ENCODE results near the gene WNT3A.

DNA sequence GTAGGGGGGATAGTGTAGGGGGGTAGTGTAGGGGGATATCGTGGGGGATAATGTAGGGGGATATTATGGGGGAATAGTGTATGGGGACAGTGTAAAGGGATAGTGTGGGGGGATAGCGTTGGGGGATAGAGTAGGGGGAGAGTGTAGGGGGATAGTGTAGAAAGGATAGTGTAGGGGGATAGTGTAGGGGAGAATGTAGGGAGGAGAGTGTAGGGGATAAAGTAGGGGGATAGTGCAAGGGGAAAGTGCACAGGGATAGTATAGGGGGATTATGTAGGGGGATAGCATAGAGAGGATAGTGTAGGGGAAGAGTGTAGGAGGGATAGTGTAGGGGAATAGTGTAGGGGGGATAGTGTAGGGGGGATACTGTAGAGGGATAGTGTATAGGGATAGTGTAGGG, 63.4 kb downstream of the WNT3A start:
- TF ChIP-seq NR2C2 (CRISPR knock-in tag; IDR thresholded peaks at IDR 0.05) (no peak), NR2C2 (tag; IDR thresholded peaks at IDR 0.05) (no peak), FOS (IDR thresholded peaks at IDR 0.05; ENCODE audit: extremely low read depth, insufficient read length) (no peak), ZNF274 (IDR thresholded peaks at IDR 0.05; ENCODE audit: borderline replicate concordance, low read depth, low read length) (no peak), JUND (IDR thresholded peaks at IDR 0.05; ENCODE audit: borderline replicate concordance, low read depth, low read length) (no peak), JUND (tag; IDR thresholded peaks at IDR 0.05; ENCODE audit: borderline replicate concordance, low read depth, low read length) (no peak), EZH2 (IDR thresholded peaks at IDR 0.05; ENCODE audit: borderline replicate concordance, low read depth, low read length) (no peak), ZKSCAN3 (CRISPR knock-in tag; IDR thresholded peaks at IDR 0.05) (no peak), ZNF696 (CRISPR knock-in tag; conservative IDR thresholded peaks at IDR 0.05) (no peak), SRF (CRISPR knock-in tag; IDR thresholded peaks at IDR 0.05) (no peak), ZNF699 (CRISPR knock-in tag; IDR thresholded peaks at IDR 0.05; ENCODE audit: insufficient replicate concordance) (no peak), L3MBTL2 (IDR thresholded peaks at IDR 0.05) (no peak)
- TF ChIP-seq, protein P1, sequence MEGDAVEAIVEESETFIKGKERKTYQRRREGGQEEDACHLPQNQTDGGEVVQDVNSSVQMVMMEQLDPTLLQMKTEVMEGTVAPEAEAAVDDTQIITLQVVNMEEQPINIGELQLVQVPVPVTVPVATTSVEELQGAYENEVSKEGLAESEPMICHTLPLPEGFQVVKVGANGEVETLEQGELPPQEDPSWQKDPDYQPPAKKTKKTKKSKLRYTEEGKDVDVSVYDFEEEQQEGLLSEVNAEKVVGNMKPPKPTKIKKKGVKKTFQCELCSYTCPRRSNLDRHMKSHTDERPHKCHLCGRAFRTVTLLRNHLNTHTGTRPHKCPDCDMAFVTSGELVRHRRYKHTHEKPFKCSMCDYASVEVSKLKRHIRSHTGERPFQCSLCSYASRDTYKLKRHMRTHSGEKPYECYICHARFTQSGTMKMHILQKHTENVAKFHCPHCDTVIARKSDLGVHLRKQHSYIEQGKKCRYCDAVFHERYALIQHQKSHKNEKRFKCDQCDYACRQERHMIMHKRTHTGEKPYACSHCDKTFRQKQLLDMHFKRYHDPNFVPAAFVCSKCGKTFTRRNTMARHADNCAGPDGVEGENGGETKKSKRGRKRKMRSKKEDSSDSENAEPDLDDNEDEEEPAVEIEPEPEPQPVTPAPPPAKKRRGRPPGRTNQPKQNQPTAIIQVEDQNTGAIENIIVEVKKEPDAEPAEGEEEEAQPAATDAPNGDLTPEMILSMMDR (IDR thresholded peaks at IDR 0.05 in 2 of 3, conservative IDR thresholded peaks at IDR 0.05 in 1 of 3; ENCODE audit: insufficient read depth in 2 of 3, low read depth in 1 of 3, low read length in 3 of 3), result no peak
- TF ChIP-seq, protein P2, sequence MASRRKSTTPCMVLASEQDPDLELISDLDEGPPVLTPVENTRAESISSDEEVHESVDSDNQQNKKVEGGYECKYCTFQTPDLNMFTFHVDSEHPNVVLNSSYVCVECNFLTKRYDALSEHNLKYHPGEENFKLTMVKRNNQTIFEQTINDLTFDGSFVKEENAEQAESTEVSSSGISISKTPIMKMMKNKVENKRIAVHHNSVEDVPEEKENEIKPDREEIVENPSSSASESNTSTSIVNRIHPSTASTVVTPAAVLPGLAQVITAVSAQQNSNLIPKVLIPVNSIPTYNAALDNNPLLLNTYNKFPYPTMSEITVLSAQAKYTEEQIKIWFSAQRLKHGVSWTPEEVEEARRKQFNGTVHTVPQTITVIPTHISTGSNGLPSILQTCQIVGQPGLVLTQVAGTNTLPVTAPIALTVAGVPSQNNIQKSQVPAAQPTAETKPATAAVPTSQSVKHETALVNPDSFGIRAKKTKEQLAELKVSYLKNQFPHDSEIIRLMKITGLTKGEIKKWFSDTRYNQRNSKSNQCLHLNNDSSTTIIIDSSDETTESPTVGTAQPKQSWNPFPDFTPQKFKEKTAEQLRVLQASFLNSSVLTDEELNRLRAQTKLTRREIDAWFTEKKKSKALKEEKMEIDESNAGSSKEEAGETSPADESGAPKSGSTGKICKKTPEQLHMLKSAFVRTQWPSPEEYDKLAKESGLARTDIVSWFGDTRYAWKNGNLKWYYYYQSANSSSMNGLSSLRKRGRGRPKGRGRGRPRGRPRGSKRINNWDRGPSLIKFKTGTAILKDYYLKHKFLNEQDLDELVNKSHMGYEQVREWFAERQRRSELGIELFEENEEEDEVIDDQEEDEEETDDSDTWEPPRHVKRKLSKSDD (conservative IDR thresholded peaks at IDR 0.05; ENCODE audit: low read length), result no peak
- TF ChIP-seq, protein P3, sequence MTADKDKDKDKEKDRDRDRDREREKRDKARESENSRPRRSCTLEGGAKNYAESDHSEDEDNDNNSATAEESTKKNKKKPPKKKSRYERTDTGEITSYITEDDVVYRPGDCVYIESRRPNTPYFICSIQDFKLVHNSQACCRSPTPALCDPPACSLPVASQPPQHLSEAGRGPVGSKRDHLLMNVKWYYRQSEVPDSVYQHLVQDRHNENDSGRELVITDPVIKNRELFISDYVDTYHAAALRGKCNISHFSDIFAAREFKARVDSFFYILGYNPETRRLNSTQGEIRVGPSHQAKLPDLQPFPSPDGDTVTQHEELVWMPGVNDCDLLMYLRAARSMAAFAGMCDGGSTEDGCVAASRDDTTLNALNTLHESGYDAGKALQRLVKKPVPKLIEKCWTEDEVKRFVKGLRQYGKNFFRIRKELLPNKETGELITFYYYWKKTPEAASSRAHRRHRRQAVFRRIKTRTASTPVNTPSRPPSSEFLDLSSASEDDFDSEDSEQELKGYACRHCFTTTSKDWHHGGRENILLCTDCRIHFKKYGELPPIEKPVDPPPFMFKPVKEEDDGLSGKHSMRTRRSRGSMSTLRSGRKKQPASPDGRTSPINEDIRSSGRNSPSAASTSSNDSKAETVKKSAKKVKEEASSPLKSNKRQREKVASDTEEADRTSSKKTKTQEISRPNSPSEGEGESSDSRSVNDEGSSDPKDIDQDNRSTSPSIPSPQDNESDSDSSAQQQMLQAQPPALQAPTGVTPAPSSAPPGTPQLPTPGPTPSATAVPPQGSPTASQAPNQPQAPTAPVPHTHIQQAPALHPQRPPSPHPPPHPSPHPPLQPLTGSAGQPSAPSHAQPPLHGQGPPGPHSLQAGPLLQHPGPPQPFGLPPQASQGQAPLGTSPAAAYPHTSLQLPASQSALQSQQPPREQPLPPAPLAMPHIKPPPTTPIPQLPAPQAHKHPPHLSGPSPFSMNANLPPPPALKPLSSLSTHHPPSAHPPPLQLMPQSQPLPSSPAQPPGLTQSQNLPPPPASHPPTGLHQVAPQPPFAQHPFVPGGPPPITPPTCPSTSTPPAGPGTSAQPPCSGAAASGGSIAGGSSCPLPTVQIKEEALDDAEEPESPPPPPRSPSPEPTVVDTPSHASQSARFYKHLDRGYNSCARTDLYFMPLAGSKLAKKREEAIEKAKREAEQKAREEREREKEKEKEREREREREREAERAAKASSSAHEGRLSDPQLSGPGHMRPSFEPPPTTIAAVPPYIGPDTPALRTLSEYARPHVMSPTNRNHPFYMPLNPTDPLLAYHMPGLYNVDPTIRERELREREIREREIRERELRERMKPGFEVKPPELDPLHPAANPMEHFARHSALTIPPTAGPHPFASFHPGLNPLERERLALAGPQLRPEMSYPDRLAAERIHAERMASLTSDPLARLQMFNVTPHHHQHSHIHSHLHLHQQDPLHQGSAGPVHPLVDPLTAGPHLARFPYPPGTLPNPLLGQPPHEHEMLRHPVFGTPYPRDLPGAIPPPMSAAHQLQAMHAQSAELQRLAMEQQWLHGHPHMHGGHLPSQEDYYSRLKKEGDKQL (CRISPR knock-in tag; IDR thresholded peaks at IDR 0.05; ENCODE audit: borderline replicate concordance), result no peak
- TF ChIP-seq, protein P4, sequence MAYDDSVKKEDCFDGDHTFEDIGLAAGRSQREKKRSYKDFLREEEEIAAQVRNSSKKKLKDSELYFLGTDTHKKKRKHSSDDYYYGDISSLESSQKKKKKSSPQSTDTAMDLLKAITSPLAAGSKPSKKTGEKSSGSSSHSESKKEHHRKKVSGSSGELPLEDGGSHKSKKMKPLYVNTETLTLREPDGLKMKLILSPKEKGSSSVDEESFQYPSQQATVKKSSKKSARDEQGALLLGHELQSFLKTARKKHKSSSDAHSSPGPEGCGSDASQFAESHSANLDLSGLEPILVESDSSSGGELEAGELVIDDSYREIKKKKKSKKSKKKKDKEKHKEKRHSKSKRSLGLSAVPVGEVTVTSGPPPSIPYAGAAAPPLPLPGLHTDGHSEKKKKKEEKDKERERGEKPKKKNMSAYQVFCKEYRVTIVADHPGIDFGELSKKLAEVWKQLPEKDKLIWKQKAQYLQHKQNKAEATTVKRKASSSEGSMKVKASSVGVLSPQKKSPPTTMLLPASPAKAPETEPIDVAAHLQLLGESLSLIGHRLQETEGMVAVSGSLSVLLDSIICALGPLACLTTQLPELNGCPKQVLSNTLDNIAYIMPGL (CRISPR knock-in tag; IDR thresholded peaks at IDR 0.05), result no peak
